Transverse colon (tissue), 3 donors: ENCODE measurements around the gene GRIFIN.

ENCODE experiments used
- CTCF ChIP-seq, 5 experiments: fragments of 200-600 bp in 3 of 5; fragments of 450-650 bp in 2 of 5; sonication (generic) in 3 of 5; IDR thresholded peaks; 1 replicate in 2 of 5; 2 replicates in 3 of 5; pipeline ENCODE4 v1.5.1; 2016 to 2017; ENCODE audit warnings: antibody characterized with exemption in 5 of 5, inconsistent platforms in 3 of 5, mild to moderate bottlenecking in 2 of 5, moderate library complexity in 1 of 5
- EP300 ChIP-seq: sonication (generic); formaldehyde crosslinking; IDR thresholded peaks from one replicate; pipeline ENCODE4 v1.6.1; 2017; ENCODE audit warnings: antibody characterized with exemption, low read depth
- POLR2A ChIP-seq: fragments of 450-650 bp; IDR thresholded peaks from one replicate; pipeline ENCODE4 v1.6.1; 2016; ENCODE audit warnings: antibody characterized with exemption, mild to moderate bottlenecking, moderate library complexity

GRCh38 chr7:2482725-2483451, 6.7 kb upstream of the GRIFIN start:
- TF ChIP-seq POLR2A, result no peak
- no peak for TF ChIP-seq CTCF (IDR thresholded peaks at IDR 0.05)
- TF ChIP-seq EP300, result no peak
